Adrenal gland (tissue), 12 donors: ENCODE data around the gene CDKN1A. TPM values are rescaled to one million over a fixed set of nuclear protein-coding genes. Genes with fewer than 3 reads are reported as not detected.

Experiments used
- DNase-seq, 7 donors: peaks; one replicate each; pipeline ENCODE4 v3.0.0-alpha.2; 2019 to 2020
- H3K27ac ChIP-seq, 5 donors: fragments of 200-600 bp; sonication (generic) in 4 of 5; 1 replicate in 3 of 5; 2 replicates in 2 of 5; pipeline versions ENCODE4 v1.5.1 to v1.8.0; 2016 to 2020; ENCODE audit warnings: mild to moderate bottlenecking in 1 of 5
- H3K27me3 ChIP-seq: fragments of 200-600 bp; 2 replicates; pipeline ENCODE4 v1.8.0; 2021
- H3K36me3 ChIP-seq, 2 donors: fragments of 200-600 bp; replicated peaks in 1 of 2; 1 replicate in 1 of 2; 2 replicates in 1 of 2; pipeline versions ENCODE4 v1.5.1 to v1.8.0; 2018 to 2022
- H3K4me1 ChIP-seq, 2 donors: fragments of 200-600 bp; replicated peaks in 1 of 2; 1 replicate in 1 of 2; 2 replicates in 1 of 2; pipeline versions ENCODE4 v1.5.1 to v1.8.0; 2018 to 2021
- H3K4me3 ChIP-seq, 4 donors: fragments of 200-600 bp; sonication (generic) in 3 of 4; one replicate each; pipeline ENCODE4 v1.5.1; 2016 to 2018
- H3K9me3 ChIP-seq, 3 donors: fragments of 200-600 bp; sonication (generic) in 1 of 3; replicated peaks in 1 of 3; 1 replicate in 2 of 3; 2 replicates in 1 of 3; pipeline versions ENCODE4 v1.5.1 to v1.8.0; 2016 to 2021
- CTCF ChIP-seq, 6 experiments: fragments of 450-650 bp in 4 of 6; fragments of 200-600 bp in 2 of 6; sonication (generic) in 1 of 6; IDR thresholded peaks; 1 replicate in 5 of 6; 2 replicates in 1 of 6; pipeline versions ENCODE4 v1.5.1 to v1.8.0; 2016 to 2021; ENCODE audit warnings: antibody characterized with exemption in 6 of 6, mild to moderate bottlenecking in 2 of 6, moderate library complexity in 1 of 6
- POLR2A ChIP-seq, 2 donors: fragments of 450-650 bp; IDR thresholded peaks; one replicate each; pipeline ENCODE4 v1.6.1; 2017; ENCODE audit warnings: antibody characterized with exemption in 2 of 2, mild to moderate bottlenecking in 2 of 2, moderate library complexity in 1 of 2
- WGBS, 4 donors: extraction: QIAGEN DNeasy Blood & Tissue Kit in 2 of 4; methylation state at CpG; one replicate each; pipeline versions ENCODE4 v1.1.5 to v1.1.7; 2013 to 2017; 5-methylcytosine and 5-hydroxymethylcytosine counted together
- intact Hi-C, 2 donors: fragments of 100-400 bp; cut with DNase I; formaldehyde crosslinking; loops; one replicate each; pipeline versions ENCODE4 v1.14.1 to v1.15.0; 2022 to 2023
- polyA plus RNA-seq, 3 donors: library from polyadenylated mRNA; stranded (reverse); fragments of 200-250 nt in 2 of 3; fragments of 350-450 nt in 1 of 3; fragmentation: Illumina TruSeq in 1 of 3; extraction: RNeasy Lipid Tissue Mini Kit (QIAGEN cat#74804) in 1 of 3; gene quantifications; one replicate each; pipeline ENCODE4 v1.2.3, GENCODE V29; 2013 to 2014
- total RNA-seq, 9 donors: library from RNA; depleted of rRNA in 4 of 9; stranded (reverse); fragments of >200 nt in 4 of 9; fragments of 120-200 nt in 1 of 9; fragmentation: NEBNext Ultra II Directional in 1 of 9; extraction: Animal tissue kit (Norgen Biotek cat#: 25700) in 1 of 9; gene quantifications; one replicate each; pipeline versions ENCODE4 v1.1.0 to v1.2.4, GENCODE V29; 2013 to 2023
- donor health status: healthy with polysubstance abuse.
- donor health status: Bipolar disorder and iron deficiency.
- donor health status: DM: yes; HTN: yes; CAD: no.
- donor health status: DM: no; HTN: no; CAD: no.
- donor health status: DM: no; HTN: no; CAD: no.
- donor health status: DM: yes; HTN: yes; CAD: no.

The CDKN1A gene
- total and polyA plus RNA-seq, 12 donors, result 18.8 to 154 (median 67.3) TPM

- no peak for TF ChIP-seq POLR2A (IDR thresholded peaks at IDR 0.05)
- no peak for TF ChIP-seq CTCF (IDR thresholded peaks at IDR 0.05)
- 83 to 92% (median 92%) methylated on average over 5 to 6 of the region's 6 CpGs for WGBS, 4 donors
- H3K27me3 ChIP-seq, result no peaks in the 10 kb centered on the region
- H3K4me3 ChIP-seq, result no peak overlapping the region
- H3K4me1 ChIP-seq, result peaks cover 13 to 14% of the 10 kb centered on the region in 2 donors
- H3K9me3 ChIP-seq, result no peaks in the 10 kb centered on the region
- no peak for DNase-seq
- H3K36me3 ChIP-seq, result no peaks in the 10 kb centered on the region
- no peak overlapping the region for H3K27ac ChIP-seq
- intact Hi-C loops, result no loop called here
Measured at GRCh38 chr6:36669002-36669401, 9.5 kb upstream of the CDKN1A start.

GRCh38 chr6:36670271-36670670, 8.2 kb upstream of the CDKN1A start:
- intact Hi-C loops, result no loop called here
- Histone ChIP-seq H3K9me3 (no peaks in the 10 kb centered on the region), H3K27ac (no peak overlapping the region), H3K4me3 (no peak overlapping the region), H3K4me1 (peaks cover 13 to 14% of the 10 kb centered on the region in 2 donors), H3K27me3 (no peaks in the 10 kb centered on the region), H3K36me3 (no peaks in the 10 kb centered on the region)
- TF ChIP-seq CTCF (IDR thresholded peaks at IDR 0.05) (no peak), POLR2A (IDR thresholded peaks at IDR 0.05) (no peak)
- DNase-seq, result no peak
- 88 to 90% (median 90%) methylated on average over 7 of the region's 7 CpGs for WGBS, 4 donors

- no peak for DNase-seq
- H3K27ac ChIP-seq, result no peak overlapping the region
- H3K4me3 ChIP-seq, result no peak overlapping the region
- no peaks in the 10 kb centered on the region for H3K36me3 ChIP-seq
- intact Hi-C loops, result no loop called here
- no peaks in the 10 kb centered on the region for H3K9me3 ChIP-seq
- 81 to 91% (median 88%) methylated on average over 4 to 6 of the region's 6 CpGs for WGBS, 4 donors
- TF ChIP-seq CTCF (IDR thresholded peaks at IDR 0.05), result no peak
- TF ChIP-seq POLR2A (IDR thresholded peaks at IDR 0.05), result no peak
- H3K4me1 ChIP-seq, result peaks cover 8 to 19% of the 10 kb centered on the region in 2 donors
- H3K27me3 ChIP-seq, result no peaks in the 10 kb centered on the region
Measured at GRCh38 chr6:36671687-36672375, 6.7 kb upstream of the CDKN1A start.

DNA sequence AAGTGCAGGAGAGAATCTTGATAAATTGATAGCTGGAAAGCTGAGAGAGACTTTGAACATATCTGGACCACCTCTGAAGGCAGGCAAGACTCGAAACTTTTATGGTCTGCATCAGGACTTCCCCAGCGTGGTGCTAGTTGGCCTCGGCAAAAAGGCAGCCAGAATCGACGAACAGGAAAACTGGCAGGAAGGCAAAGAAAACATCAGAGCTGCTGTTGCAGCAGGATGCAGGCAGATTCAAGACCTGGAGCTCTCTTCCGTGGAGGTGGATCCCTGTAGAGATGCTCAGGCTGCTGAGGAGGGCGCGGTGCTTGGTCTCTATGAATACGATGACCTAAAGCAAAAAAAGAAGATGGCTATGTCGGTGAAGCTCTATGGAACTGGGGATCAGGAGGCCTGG, 4.6 kb upstream of the CDKN1A start:
- no peak overlapping the region for H3K4me3 ChIP-seq
- no peak for TF ChIP-seq POLR2A (IDR thresholded peaks at IDR 0.05)
- TF ChIP-seq CTCF (IDR thresholded peaks at IDR 0.05), result no peak
- H3K27me3 ChIP-seq, result no peaks in the 10 kb centered on the region
- H3K4me1 ChIP-seq, result peaks cover 0 to 26% of the 10 kb centered on the region in 2 donors
- no peaks in the 10 kb centered on the region for H3K36me3 ChIP-seq
- no peak overlapping the region for H3K27ac ChIP-seq
- no peak for DNase-seq
- intact Hi-C loops, result no loop called here
- 66 to 82% (median 78%) methylated on average over 10 of the region's 10 CpGs for WGBS, 4 donors
- no peaks in the 10 kb centered on the region for H3K9me3 ChIP-seq
